Endothelial cell of umbilical vein (primary cell): ENCODE data around the gene ZNF778. TPM values are rescaled to one million over a fixed set of nuclear protein-coding genes. Genes with fewer than 3 reads are reported as not detected.

Experiments used
- BruUV-seq: library from RNA; stranded (reverse); fragments of 400-500 nt; replicated peaks from 2 replicates; lab custom pipeline; 2021; lab: Mats Ljungman, UMichigan
- CTCF ChIA-PET: fragments of 300-600, 350-600 bp; sonication (Branson Sonifier 250); formaldehyde crosslinking; loops from one replicate; lab custom pipeline; 2021; ENCODE audit warnings: antibody characterized with exemption, inconsistent platforms; lab: Charles Lee
- POLR2A ChIA-PET: fragments of 300-600, 350-600 bp; sonication (Branson Sonifier 250); formaldehyde crosslinking; loops from one replicate; lab custom pipeline; 2021; ENCODE audit warnings: antibody characterized with exemption, inconsistent platforms; lab: Charles Lee
- DNase-seq: peaks from one replicate; pipeline ENCODE4 v3.0.0-alpha.2; 2011; ENCODE audit warnings: low read depth, low spot score
- FAIRE-seq: peaks from 2 replicates; lab custom pipeline; 2011; peaks lifted over from hg19 to GRCh38; lab: Jason Lieb, UNC
- H2AFZ ChIP-seq: 2 replicates; pipeline ENCODE4 v1.6.0; 2012; ENCODE audit warnings: low read depth, low read length, control low read depth, inconsistent platforms
- H3K27ac ChIP-seq: 2 replicates; pipeline ENCODE4 v1.5.1; 2011; ENCODE audit warnings: low read depth, mild to moderate bottlenecking, control low read depth, low read length, moderate library complexity; ENCODE audit not compliant: insufficient read depth
- H3K27me3 ChIP-seq, 2 experiments: 2 replicates each; pipeline versions ENCODE4 v1.6.0 to v1.6.1; 2011; ENCODE audit warnings: low read length in 2 of 2, mixed read lengths in 1 of 2; ENCODE audit not compliant: control insufficient read depth in 2 of 2, insufficient read depth in 2 of 2
- H3K36me3 ChIP-seq, 2 experiments: 2 replicates in 1 of 2; 3 replicates in 1 of 2; pipeline ENCODE4 v1.5.1; 2011; ENCODE audit warnings: low read length in 2 of 2, mild to moderate bottlenecking in 1 of 2, moderate library complexity in 1 of 2; ENCODE audit not compliant: control insufficient read depth in 2 of 2, insufficient read depth in 2 of 2; ENCODE audit errors: extremely low read depth in 1 of 2
- H3K4me1 ChIP-seq: 3 replicates; pipeline ENCODE4 v1.5.1; 2011; ENCODE audit warnings: mild to moderate bottlenecking, low read length; ENCODE audit not compliant: control insufficient read depth, insufficient read depth; ENCODE audit errors: extremely low read depth
- H3K4me2 ChIP-seq: 2 replicates; pipeline ENCODE4 v1.6.1; 2011; ENCODE audit warnings: low read length, control low read depth, mixed read lengths; ENCODE audit not compliant: insufficient read depth
- H3K4me3 ChIP-seq, 3 experiments: fragments of 200-600 bp in 1 of 3; sonication (generic), shearing (Covaris generic) in 1 of 3; replicated peaks in 1 of 3; 2 replicates each; pipeline ENCODE4 v1.5.1; 2011 to 2016; ENCODE audit warnings: control low read depth in 3 of 3, low read length in 3 of 3, mild to moderate bottlenecking in 2 of 3, inconsistent platforms in 1 of 3, low read depth in 1 of 3, moderate library complexity in 1 of 3; ENCODE audit not compliant: insufficient read depth in 1 of 3
- H3K79me2 ChIP-seq: 2 replicates; pipeline ENCODE4 v1.6.0; 2012; ENCODE audit warnings: low read length, inconsistent platforms; ENCODE audit not compliant: control insufficient read depth, insufficient read depth
- H3K9ac ChIP-seq: replicated peaks from 2 replicates; pipeline ENCODE3; 2011; ENCODE audit warnings: low read length, control low read depth; ENCODE audit not compliant: insufficient read depth; ENCODE audit errors: extremely low read depth
- H3K9me1 ChIP-seq: replicated peaks from 3 replicates; pipeline ENCODE4 v1.6.0; 2011; ENCODE audit warnings: mild to moderate bottlenecking, low read length; ENCODE audit not compliant: control insufficient read depth, insufficient read depth; ENCODE audit errors: extremely low read depth
- H3K9me3 ChIP-seq: replicated peaks from 2 replicates; pipeline ENCODE4 v1.5.1; 2012; ENCODE audit warnings: low read length, inconsistent platforms; ENCODE audit not compliant: control insufficient read depth, insufficient read depth
- H4K20me1 ChIP-seq: replicated peaks from 2 replicates; pipeline ENCODE3; 2011; ENCODE audit warnings: mild to moderate bottlenecking, low read length; ENCODE audit not compliant: control insufficient read depth, insufficient read depth; ENCODE audit errors: extremely low read depth
- EZH2 ChIP-seq: IDR thresholded peaks from 2 replicates; pipeline ENCODE4 v1.6.1; 2012; ENCODE audit warnings: borderline replicate concordance, low read depth, mild to moderate bottlenecking, moderate library complexity, low read length, inconsistent platforms; ENCODE audit not compliant: severe bottlenecking
- FOS ChIP-seq: IDR thresholded peaks from 2 replicates; pipeline ENCODE4 v1.6.1; 2011; ENCODE audit warnings: mild to moderate bottlenecking, low read length, moderate library complexity, borderline replicate concordance; ENCODE audit not compliant: insufficient read depth
- JUN ChIP-seq: IDR thresholded peaks from 2 replicates; pipeline ENCODE4 v1.6.1; 2011; ENCODE audit warnings: borderline replicate concordance, low read depth; ENCODE audit not compliant: insufficient read length, insufficient read depth
- MYC ChIP-seq: IDR thresholded peaks from one replicate; pipeline ENCODE4 v1.6.1; 2011; ENCODE audit warnings: mild to moderate bottlenecking, low read depth, low read length
- POLR2A ChIP-seq: IDR thresholded peaks from 2 replicates; pipeline ENCODE4 v1.6.1; 2012; ENCODE audit warnings: low read depth, mild to moderate bottlenecking, control low read depth, low read length
- dilution Hi-C: fragments of 300-500 bp; cut with MboI; formaldehyde crosslinking; loops from one replicate; pipeline ENCODE4 v1.15.0; 2019; ENCODE audit warnings: low sequenced_read_pairs; ENCODE audit not compliant: extremely low pct_ligation_motif_present
- intact Hi-C: fragments of 100-400 bp; cut with micrococcal nuclease; formaldehyde crosslinking; loops from one replicate; pipeline ENCODE4 v1.10.0; 2022
- polyA plus RNA-seq, 4 experiments: library from polyadenylated mRNA; depleted of rRNA in 3 of 4; stranded (reverse) in 3 of 4; unstranded in 1 of 4; fragments of >200 nt; gene quantifications; 2 replicates each; pipeline versions ENCODE4 v1.2.1 to v1.2.3, GENCODE V29; 2011 to 2012; ENCODE audit warnings: missing spikeins in 1 of 4
- total RNA-seq: library from RNA; stranded (reverse); gene quantifications from 2 replicates; pipeline ENCODE4 v1.2.3, GENCODE V29; 2021
- TF ChIP-seq, protein P1 (sequence below): IDR thresholded peaks from 2 replicates; pipeline ENCODE4 v1.6.1; 2011; ENCODE audit not compliant: insufficient read depth, insufficient read length
- TF ChIP-seq, protein P2 (sequence below), 2 donors: IDR thresholded peaks; 1 replicate in 1 of 2; 2 replicates in 1 of 2; pipeline ENCODE4 v1.5.1; 2011; ENCODE audit warnings: low read length in 2 of 2, mild to moderate bottlenecking in 2 of 2, moderate library complexity in 2 of 2, control low read depth in 1 of 2, inconsistent platforms in 1 of 2, low read depth in 1 of 2; ENCODE audit not compliant: insufficient read depth in 1 of 2; ENCODE audit errors: extremely low read depth in 1 of 2

ZNF778 gene
- total and polyA plus RNA-seq, 2 donors (not counting 3 experiments of a cell fraction or from before 2014, with no cell fraction given): 3.8 to 10.9 TPM

DNA sequence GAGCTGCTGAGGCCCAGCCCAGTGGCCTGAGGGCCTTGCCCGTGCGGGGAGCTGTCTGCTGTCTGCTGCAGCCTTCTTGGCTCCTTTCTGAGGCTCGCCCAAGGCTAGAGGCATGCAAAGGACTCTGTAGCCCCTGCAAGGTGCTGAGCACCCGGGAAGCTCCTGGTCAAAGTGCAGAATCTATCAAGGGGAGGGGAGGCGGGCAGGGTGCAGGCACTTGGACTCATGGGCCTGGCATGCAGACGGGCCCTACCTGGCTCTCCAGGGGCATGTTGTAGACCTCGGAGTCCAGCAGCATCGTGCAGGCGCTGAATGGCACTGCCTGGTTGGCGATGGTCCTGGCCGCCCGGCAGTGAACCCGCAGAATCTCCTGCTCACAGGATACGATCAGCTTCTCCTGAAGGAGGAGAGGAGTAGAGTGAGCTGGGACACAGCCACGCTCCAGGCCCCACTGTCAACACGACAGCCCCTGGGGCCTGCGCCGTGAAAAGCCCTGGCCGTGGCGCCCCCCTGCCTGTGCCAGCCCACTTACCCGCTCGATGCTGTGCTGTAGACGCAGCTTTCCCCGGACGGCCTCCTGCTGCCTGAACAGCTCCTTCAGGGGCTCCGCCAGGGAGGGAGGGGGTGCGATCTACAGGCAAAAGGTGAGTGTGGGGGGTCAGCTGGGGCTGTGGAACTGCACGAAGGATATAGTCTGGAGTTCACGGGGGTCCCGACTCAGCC is 57.2 kb downstream of the ZNF778 start:
- FAIRE-seq (no peak), DNase-seq (no peak)
- no peak for TF ChIP-seq POLR2A
- TF ChIP-seq, protein P1, sequence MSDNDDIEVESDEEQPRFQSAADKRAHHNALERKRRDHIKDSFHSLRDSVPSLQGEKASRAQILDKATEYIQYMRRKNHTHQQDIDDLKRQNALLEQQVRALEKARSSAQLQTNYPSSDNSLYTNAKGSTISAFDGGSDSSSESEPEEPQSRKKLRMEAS: no peak
- no peak for TF ChIP-seq MYC
- TF ChIP-seq, protein P2, sequence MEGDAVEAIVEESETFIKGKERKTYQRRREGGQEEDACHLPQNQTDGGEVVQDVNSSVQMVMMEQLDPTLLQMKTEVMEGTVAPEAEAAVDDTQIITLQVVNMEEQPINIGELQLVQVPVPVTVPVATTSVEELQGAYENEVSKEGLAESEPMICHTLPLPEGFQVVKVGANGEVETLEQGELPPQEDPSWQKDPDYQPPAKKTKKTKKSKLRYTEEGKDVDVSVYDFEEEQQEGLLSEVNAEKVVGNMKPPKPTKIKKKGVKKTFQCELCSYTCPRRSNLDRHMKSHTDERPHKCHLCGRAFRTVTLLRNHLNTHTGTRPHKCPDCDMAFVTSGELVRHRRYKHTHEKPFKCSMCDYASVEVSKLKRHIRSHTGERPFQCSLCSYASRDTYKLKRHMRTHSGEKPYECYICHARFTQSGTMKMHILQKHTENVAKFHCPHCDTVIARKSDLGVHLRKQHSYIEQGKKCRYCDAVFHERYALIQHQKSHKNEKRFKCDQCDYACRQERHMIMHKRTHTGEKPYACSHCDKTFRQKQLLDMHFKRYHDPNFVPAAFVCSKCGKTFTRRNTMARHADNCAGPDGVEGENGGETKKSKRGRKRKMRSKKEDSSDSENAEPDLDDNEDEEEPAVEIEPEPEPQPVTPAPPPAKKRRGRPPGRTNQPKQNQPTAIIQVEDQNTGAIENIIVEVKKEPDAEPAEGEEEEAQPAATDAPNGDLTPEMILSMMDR (IDR thresholded peaks at IDR 0.05; ENCODE audit: extremely low read depth in 1 of 2, insufficient read depth in 1 of 2, low read depth in 1 of 2, low read length in 2 of 2): no peak
- TF ChIP-seq JUN: no peak
- TF ChIP-seq FOS: no peak
- no peak for TF ChIP-seq EZH2
- no TSS peak for BruUV-seq
- dilution Hi-C loops (no loop called here), intact Hi-C loops (no loop called here)
- Histone ChIP-seq H3K9me3 (no peaks in the 10 kb centered on the region), H2AFZ (no peak overlapping the region), H4K20me1 (no peaks in the 10 kb centered on the region), H3K79me2 (peaks cover 14% of the 10 kb centered on the region), H3K27me3 (no peaks in the 10 kb centered on the region), H3K36me3 (peaks cover 9 to 38% of the 10 kb centered on the region in 2 experiments), H3K4me1 (no peaks in the 10 kb centered on the region), H3K9me1 (no peaks in the 10 kb centered on the region), H3K9ac (no peak overlapping the region), H3K27ac (no peak overlapping the region), H3K4me2 (no peak overlapping the region), H3K4me3 (no peak overlapping the region)
- ChIA-PET POLR2A (no interaction called here), CTCF (interaction anchor here (1.0 to 1.4 kb wide), 2 partner anchors 14 to 15 kb away, joined by 3 read pairs; no protein-coding TSS in a partner anchor)
